ENCODE data around the gene SHLD2. TPM values are rescaled to one million over a fixed set of nuclear protein-coding genes. Genes with fewer than 3 reads are reported as not detected.

Gene SHLD2
- total RNA-seq, 1 experiment from 2014 or later: 28.9 TPM

- no peak for TF ChIP-seq EZH2 (IDR thresholded peaks at IDR 0.05)
Measured at GRCh38 chr10:87064651-87065050, 30.4 kb upstream of the SHLD2 start (continued).

DNA sequence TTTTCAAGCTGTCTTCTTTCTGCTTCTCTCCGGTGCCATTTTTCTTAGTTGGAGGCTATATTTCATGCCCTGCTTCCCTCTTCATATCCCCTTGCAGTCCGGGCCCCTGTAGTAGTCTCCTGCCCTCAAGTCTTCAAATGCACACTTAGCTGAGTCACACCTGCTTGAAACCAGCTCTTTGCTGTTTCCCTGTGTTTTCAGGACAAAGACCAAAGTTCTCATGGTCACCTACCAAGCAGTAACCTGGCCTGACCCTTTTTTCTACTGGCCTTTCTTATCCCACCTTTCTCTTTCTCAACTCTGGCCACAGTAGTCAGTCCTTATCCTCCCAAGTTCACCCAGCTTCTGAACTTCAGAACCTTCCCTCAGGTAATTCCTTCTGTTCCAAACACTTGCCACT, 28.8 kb upstream of the SHLD2 start:
- Histone ChIP-seq H3K4me1 (ENCODE audit: control insufficient read depth in 1 of 2, insufficient read depth in 2 of 2, low read length in 2 of 2) (no peaks in the 10 kb centered on the region), H2AFZ (ENCODE audit: low read depth, low read length, poor library complexity, severe bottlenecking) (no peak overlapping the region), H3K4me2 (ENCODE audit: low read length) (no peak overlapping the region), H3K79me2 (ENCODE audit: insufficient read depth, low read length) (0 out of 2 replicates have a peak, but pooled peaks cover 3% of the 10 kb centered on the region), H3K9ac (ENCODE audit: low read length) (no peak overlapping the region), H3K4me3 (replicated peaks in 1 of 2; ENCODE audit: low read depth in 1 of 2, low read length in 2 of 2) (no peak overlapping the region), H3K9me3 (ENCODE audit: control insufficient read depth in 1 of 2, insufficient read depth in 1 of 2, low read depth in 1 of 2, low read length in 2 of 2) (no peaks in the 10 kb centered on the region), H3K9me2 (ENCODE audit: insufficient read depth) (no peaks in the 10 kb centered on the region), H3K27ac (ENCODE audit: low read depth, low read length) (no peak overlapping the region), H4K20me1 (ENCODE audit: insufficient read depth) (no peaks in the 10 kb centered on the region), H3K27me3 (ENCODE audit: insufficient read depth, low read length) (no peaks in the 10 kb centered on the region), H3K36me3 (ENCODE audit: control insufficient read depth in 1 of 2, insufficient read depth in 2 of 2, low read length in 2 of 2) (peaks cover 33 to 43% of the 10 kb centered on the region in 2 experiments)
- ChIA-PET RAD21 (ENCODE audit: low non-redundant PET in 1 of 2, low total read pairs in 2 of 2, uncharacterized antibody in 2 of 2, unreplicated experiment in 2 of 2) (no interaction called here), POLR2A (no interaction called here), CTCF (no interaction called here)
- TF ChIP-seq SP1 (IDR thresholded peaks at IDR 0.05; ENCODE audit: low read depth) (no peak), YY1 (IDR thresholded peaks at IDR 0.05; ENCODE audit: extremely low read depth, insufficient replicate concordance, low read depth, low read length) (no peak), POLR2A (IDR thresholded peaks at IDR 0.05; ENCODE audit: borderline replicate concordance, extremely low read depth, insufficient read depth, insufficient read length) (no peak), SRF (IDR thresholded peaks at IDR 0.05; ENCODE audit: low read depth) (no peak), EZH2 (IDR thresholded peaks at IDR 0.05) (no peak), CBX3 (IDR thresholded peaks at IDR 0.05; ENCODE audit: low read depth) (no peak), JUND (IDR thresholded peaks at IDR 0.05) (no peak)
- TF ChIP-seq, protein P1, sequence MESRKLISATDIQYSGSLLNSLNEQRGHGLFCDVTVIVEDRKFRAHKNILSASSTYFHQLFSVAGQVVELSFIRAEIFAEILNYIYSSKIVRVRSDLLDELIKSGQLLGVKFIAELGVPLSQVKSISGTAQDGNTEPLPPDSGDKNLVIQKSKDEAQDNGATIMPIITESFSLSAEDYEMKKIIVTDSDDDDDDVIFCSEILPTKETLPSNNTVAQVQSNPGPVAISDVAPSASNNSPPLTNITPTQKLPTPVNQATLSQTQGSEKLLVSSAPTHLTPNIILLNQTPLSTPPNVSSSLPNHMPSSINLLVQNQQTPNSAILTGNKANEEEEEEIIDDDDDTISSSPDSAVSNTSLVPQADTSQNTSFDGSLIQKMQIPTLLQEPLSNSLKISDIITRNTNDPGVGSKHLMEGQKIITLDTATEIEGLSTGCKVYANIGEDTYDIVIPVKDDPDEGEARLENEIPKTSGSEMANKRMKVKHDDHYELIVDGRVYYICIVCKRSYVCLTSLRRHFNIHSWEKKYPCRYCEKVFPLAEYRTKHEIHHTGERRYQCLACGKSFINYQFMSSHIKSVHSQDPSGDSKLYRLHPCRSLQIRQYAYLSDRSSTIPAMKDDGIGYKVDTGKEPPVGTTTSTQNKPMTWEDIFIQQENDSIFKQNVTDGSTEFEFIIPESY (IDR thresholded peaks at IDR 0.05; ENCODE audit: extremely low read depth, insufficient replicate concordance, low read length): no peak
- TF ChIP-seq, protein P2, sequence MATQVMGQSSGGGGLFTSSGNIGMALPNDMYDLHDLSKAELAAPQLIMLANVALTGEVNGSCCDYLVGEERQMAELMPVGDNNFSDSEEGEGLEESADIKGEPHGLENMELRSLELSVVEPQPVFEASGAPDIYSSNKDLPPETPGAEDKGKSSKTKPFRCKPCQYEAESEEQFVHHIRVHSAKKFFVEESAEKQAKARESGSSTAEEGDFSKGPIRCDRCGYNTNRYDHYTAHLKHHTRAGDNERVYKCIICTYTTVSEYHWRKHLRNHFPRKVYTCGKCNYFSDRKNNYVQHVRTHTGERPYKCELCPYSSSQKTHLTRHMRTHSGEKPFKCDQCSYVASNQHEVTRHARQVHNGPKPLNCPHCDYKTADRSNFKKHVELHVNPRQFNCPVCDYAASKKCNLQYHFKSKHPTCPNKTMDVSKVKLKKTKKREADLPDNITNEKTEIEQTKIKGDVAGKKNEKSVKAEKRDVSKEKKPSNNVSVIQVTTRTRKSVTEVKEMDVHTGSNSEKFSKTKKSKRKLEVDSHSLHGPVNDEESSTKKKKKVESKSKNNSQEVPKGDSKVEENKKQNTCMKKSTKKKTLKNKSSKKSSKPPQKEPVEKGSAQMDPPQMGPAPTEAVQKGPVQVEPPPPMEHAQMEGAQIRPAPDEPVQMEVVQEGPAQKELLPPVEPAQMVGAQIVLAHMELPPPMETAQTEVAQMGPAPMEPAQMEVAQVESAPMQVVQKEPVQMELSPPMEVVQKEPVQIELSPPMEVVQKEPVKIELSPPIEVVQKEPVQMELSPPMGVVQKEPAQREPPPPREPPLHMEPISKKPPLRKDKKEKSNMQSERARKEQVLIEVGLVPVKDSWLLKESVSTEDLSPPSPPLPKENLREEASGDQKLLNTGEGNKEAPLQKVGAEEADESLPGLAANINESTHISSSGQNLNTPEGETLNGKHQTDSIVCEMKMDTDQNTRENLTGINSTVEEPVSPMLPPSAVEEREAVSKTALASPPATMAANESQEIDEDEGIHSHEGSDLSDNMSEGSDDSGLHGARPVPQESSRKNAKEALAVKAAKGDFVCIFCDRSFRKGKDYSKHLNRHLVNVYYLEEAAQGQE (IDR thresholded peaks at IDR 0.05; ENCODE audit: low read depth): no peak
- intact Hi-C loops (cut with micrococcal nuclease): no loop called here
- ATAC-seq: no peak
- BruUV-seq (replicated peaks): no TSS peak
- DNase-seq (ENCODE audit: low read depth, low spot score): no peak

All from HCT116 (cell line).